Thoracic aorta (tissue), 2 donors: ENCODE results near the gene EIF6. TPM values are rescaled to one million over a fixed set of nuclear protein-coding genes. Genes with fewer than 3 reads are reported as not detected.
"Not testable (repeated sequence)": the region's sequence is repeated elsewhere in the genome, so short reads cannot be mapped to it uniquely, and the experiment has no call there.

Experiments
- ATAC-seq: fragments of 150-250 bp; one replicate; pipeline ENCODE4 v1.8.0; 2017; ENCODE audit warnings: low read depth; ENCODE audit not compliant: insufficient number of reproducible peaks, low FRiP score
- DNase-seq: peaks from one replicate; pipeline ENCODE4 v3.0.0-alpha.2; 2020; ENCODE audit warnings: low spot score
- H3K27ac ChIP-seq, 2 donors: fragments of 200-600 bp; sonication (generic); 1 replicate in 1 of 2; 2 replicates in 1 of 2; pipeline ENCODE4 v1.5.1; 2016; ENCODE audit warnings: mild to moderate bottlenecking in 2 of 2, moderate library complexity in 2 of 2
- H3K27me3 ChIP-seq: fragments of 200-600 bp; sonication (generic); replicated peaks from 2 replicates; pipeline ENCODE4 v1.6.0; 2016; ENCODE audit warnings: mild to moderate bottlenecking; ENCODE audit not compliant: insufficient read depth
- H3K36me3 ChIP-seq: fragments of 200-600 bp; sonication (generic); one replicate; pipeline ENCODE4 v1.5.1; 2016
- H3K4me1 ChIP-seq, 2 donors: fragments of 200-600 bp; sonication (generic); 1 replicate in 1 of 2; 2 replicates in 1 of 2; pipeline versions ENCODE4 v1.5.1 to v1.6.0; 2016; ENCODE audit warnings: low read depth in 2 of 2, mild to moderate bottlenecking in 1 of 2; ENCODE audit not compliant: control insufficient read depth in 1 of 2
- H3K4me3 ChIP-seq: fragments of 200-600 bp; sonication (generic); 2 replicates; pipeline ENCODE4 v1.5.1; 2016; ENCODE audit warnings: mild to moderate bottlenecking
- H3K9me3 ChIP-seq: fragments of 200-600 bp; sonication (generic); 2 replicates; pipeline ENCODE4 v1.5.1; 2016
- CTCF ChIP-seq: fragments of 200-600 bp; sonication (generic); IDR thresholded peaks from one replicate; pipeline ENCODE4 v1.5.1; 2019; ENCODE audit warnings: antibody characterized with exemption
- total RNA-seq, 2 donors: library from RNA; depleted of rRNA; stranded (reverse); fragments of >200 nt; gene quantifications; one replicate each; pipeline versions ENCODE4 v1.1.0 to v1.2.3, GENCODE V29; 2016

EIF6 gene
- total RNA-seq, 2 donors from 2014 or later = 46.2 to 76.6 TPM

DNA sequence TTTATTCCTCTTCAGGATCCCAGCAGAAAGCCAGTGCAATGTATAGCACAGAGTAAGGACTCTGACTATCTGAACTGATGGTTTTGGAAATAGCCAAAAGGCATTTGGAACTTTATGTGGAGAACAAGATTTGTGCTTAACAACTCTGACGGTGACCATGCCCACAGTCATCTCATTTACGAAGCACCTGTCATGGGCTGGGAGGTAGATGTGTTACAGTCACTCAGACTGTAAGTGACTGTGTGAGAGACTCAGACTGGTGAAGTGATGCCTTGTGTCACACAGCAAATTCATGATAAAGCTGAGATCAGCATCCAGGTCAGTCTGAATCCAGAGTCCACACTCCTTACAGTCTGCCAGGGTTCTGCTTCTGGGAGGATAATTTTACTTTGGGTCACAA is 31.5 kb upstream of the EIF6 start:
- H3K9me3 ChIP-seq = no peaks in the 10 kb centered on the region
- no peaks in the 10 kb centered on the region for H3K36me3 ChIP-seq
- peaks cover 6 to 8% of the 10 kb centered on the region in 2 donors for H3K4me1 ChIP-seq
- no peak for TF ChIP-seq CTCF
- H3K27ac ChIP-seq = no peak overlapping the region
- DNase-seq (no peak), ATAC-seq (no peak)
- H3K27me3 ChIP-seq = no peaks in the 10 kb centered on the region
- no peak overlapping the region for H3K4me3 ChIP-seq

DNA sequence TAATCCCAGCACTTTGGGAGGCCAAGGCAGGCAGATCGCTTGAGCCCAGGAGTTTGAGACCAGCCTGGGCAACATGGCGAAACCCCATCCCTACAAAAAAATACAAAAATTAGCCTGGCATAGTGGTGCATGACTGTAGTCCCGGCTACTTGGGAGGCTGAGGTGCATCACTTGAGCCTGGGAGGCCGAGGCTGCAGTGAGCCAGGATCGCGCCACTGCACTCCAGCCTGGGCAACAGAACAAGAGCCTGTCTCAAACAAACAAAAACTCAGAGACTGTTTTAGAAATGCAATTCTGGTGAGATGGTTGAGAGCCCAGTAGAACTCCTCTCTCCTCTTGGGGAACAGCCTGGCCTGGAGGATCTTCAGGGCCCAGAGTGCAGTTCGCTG is 31.1 kb upstream of the EIF6 start:
- ATAC-seq, H3K4me3 ChIP-seq, H3K36me3 ChIP-seq, H3K9me3 ChIP-seq, H3K27ac ChIP-seq, DNase-seq, H3K27me3 ChIP-seq, H3K4me1 ChIP-seq: not testable (repeated sequence)

DNA sequence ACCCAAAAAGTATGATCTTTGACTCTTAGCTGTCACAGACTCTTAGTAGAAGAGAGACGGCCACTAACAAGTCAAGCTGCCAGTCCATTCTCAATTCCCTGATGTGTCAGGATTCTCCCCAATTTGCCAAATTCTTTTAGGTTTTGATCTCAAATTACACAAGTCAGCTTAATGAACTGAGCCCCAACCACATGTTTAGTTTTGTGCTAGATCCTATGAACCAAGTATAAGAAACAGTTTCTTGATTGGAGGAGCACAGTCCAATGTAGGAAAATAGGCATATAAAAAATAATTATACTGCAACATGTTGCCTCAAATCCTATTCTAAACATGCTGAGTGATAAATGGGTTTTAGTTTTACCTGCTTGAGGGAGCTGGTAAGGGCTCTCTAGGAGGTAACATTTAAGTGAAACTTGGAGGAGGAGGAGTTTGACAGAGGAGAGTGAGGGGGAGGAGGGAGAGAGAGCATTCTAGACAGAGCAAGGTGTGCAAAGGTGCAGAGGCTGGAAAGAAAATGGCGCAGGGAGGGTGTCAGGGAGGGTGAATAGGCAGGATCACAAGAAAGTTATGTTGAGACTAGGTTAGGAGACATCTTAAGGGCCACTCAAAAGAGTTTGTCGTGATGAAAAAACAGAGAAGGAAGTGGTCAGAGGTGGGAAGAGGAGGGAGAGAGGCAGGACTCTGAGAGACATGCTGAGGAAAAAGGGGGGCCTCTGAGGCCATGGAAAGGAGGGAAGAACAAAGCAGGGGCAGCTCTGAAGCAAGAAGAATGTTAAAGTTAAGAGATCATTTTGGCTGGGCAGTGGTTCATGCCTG is 30.5 kb upstream of the EIF6 start:
- ATAC-seq (no peak), DNase-seq (no peak)
- no peak overlapping the region for H3K27ac ChIP-seq
- no peak for TF ChIP-seq CTCF
- H3K4me1 ChIP-seq = peaks cover 6 to 8% of the 10 kb centered on the region in 2 donors
- H3K27me3 ChIP-seq = no peaks in the 10 kb centered on the region
- H3K36me3 ChIP-seq = no peaks in the 10 kb centered on the region
- no peaks in the 10 kb centered on the region for H3K9me3 ChIP-seq
- no peak overlapping the region for H3K4me3 ChIP-seq

- no peak for TF ChIP-seq CTCF
- Histone ChIP-seq H3K36me3 (no peaks in the 10 kb centered on the region), H3K27me3 (no peaks in the 10 kb centered on the region), H3K9me3 (no peaks in the 10 kb centered on the region), H3K4me1 (peaks cover 18% of the 10 kb centered on the region in 2 donors), H3K4me3 (no peak overlapping the region), H3K27ac (no peak overlapping the region)
- ATAC-seq = no peak
- DNase-seq = no peak
Measured at GRCh38 chr20:35312318-35312717, 27.7 kb upstream of the EIF6 start.

DNA sequence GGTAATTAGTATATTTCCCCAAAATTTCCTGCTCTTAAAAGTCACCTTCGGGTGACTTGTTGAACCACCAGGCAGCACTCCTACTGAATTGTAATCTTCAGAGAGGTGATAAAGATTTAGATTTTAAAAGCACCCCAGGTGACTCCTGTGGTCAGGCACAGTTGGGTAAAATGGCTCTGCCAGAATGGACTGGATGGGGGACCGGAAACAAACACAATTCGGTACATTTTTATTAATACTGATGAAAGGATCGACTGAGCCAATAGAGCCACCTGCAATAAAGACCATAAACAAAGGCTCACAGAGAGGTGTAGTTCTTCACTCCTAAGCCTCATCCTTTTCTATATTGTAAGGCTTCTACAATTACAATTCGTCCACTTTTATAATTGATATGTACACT is 27.2 kb upstream of the EIF6 start:
- ATAC-seq (no peak), DNase-seq (no peak)
- no peaks in the 10 kb centered on the region for H3K9me3 ChIP-seq
- TF ChIP-seq CTCF = no peak
- peaks cover 23% of the 10 kb centered on the region in 2 donors for H3K4me1 ChIP-seq
- no peaks in the 10 kb centered on the region for H3K27me3 ChIP-seq
- H3K36me3 ChIP-seq = no peaks in the 10 kb centered on the region
- H3K27ac ChIP-seq = no peak overlapping the region
- no peak overlapping the region for H3K4me3 ChIP-seq

DNA sequence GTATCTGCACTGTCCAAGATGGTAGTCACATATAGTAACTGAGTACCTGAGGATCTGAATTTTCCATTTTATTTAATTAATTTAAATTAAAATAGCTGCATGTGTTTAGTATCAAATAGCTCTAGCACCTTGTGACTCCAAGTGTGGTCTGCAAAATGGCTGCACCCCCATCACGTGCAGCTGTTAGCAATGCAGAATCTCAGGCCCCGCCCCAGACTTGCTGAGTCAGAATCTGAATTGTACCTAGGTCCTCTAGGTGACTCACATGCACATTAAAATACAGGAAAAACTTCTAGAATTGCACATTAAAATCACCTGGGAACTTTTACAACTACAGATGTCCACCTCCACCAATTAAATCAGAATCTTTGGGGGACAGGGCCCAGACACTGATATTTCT is 26.8 kb upstream of the EIF6 start:
- DNase-seq (no peak), ATAC-seq (no peak)
- TF ChIP-seq CTCF = no peak
- Histone ChIP-seq H3K27me3 (no peaks in the 10 kb centered on the region), H3K4me3 (no peak overlapping the region), H3K27ac (no peak overlapping the region), H3K9me3 (no peaks in the 10 kb centered on the region), H3K4me1 (peaks cover 27% of the 10 kb centered on the region in 2 donors), H3K36me3 (no peaks in the 10 kb centered on the region)
